HepG2 (cell line): ENCODE measurements around the gene ZNF148. TPM values are rescaled to one million over a fixed set of nuclear protein-coding genes. Genes with fewer than 3 reads are reported as not detected.
A peak's percentile ranks its signal among the peaks of the same experiment; 100 is the strongest.

Source experiments
- ATAC-seq: fragments of 200-7000 bp; cut with Tn5 transposase; 3 replicates; pipeline ENCODE4 v1.9.1; 2020; ENCODE audit warnings: mild to moderate bottlenecking, moderate library complexity
- BruUV-seq: library from RNA; stranded (reverse); fragments of 400-500 nt; replicated peaks from 2 replicates; lab custom pipeline; 2021; lab: Mats Ljungman, UMichigan
- CTCF ChIA-PET: fragments of 300-600 bp; formaldehyde crosslinking; extraction: SDS; loops from one replicate; lab custom pipeline; 2021; ENCODE audit warnings: low total read pairs, inconsistent platforms, low intra/inter-chr PET ratio; lab: Yijun Ruan, JAX
- POLR2A ChIA-PET: fragments of 350-600 bp; sonication (Branson Sonifier 250); formaldehyde crosslinking; loops from one replicate; lab custom pipeline; 2020; ENCODE audit warnings: antibody characterized with exemption, inconsistent platforms; lab: Yijun Ruan, JAX
- DNase-seq: peaks from one replicate; pipeline ENCODE4 v3.0.0-alpha.2; 2015; ENCODE audit warnings: low spot score
- FAIRE-seq: peaks from 3 replicates; lab custom pipeline; 2011; peaks lifted over from hg19 to GRCh38; lab: Jason Lieb, UNC
- H2AFZ ChIP-seq: one replicate; pipeline ENCODE4 v1.6.1; 2011; ENCODE audit warnings: low read length, inconsistent platforms
- H3K27ac ChIP-seq: fragments of 300-600 bp; 3 replicates; pipeline ENCODE4 v1.8.0; 2011; ENCODE audit warnings: mixed run types, mild to moderate bottlenecking, mixed read lengths, low read length, inconsistent platforms; ENCODE audit not compliant: insufficient read depth; ENCODE audit errors: extremely low read length
- H3K27me3 ChIP-seq, 2 experiments: fragments of 200-600 bp in 1 of 2; 2 replicates in 1 of 2; 3 replicates in 1 of 2; pipeline versions ENCODE4 v1.6.0 to v1.8.0; 2011; ENCODE audit warnings: low read length in 2 of 2, mild to moderate bottlenecking in 2 of 2, moderate library complexity in 2 of 2, inconsistent platforms in 1 of 2; ENCODE audit not compliant: insufficient read depth in 2 of 2, control insufficient read depth in 1 of 2
- H3K36me3 ChIP-seq, 2 experiments: fragments of 200-600 bp in 1 of 2; replicated peaks in 1 of 2; 2 replicates in 1 of 2; 3 replicates in 1 of 2; pipeline versions ENCODE4 v1.5.1 to v1.8.0; 2011; ENCODE audit warnings: low read length in 2 of 2, inconsistent platforms in 1 of 2; ENCODE audit not compliant: insufficient read depth in 2 of 2, control insufficient read depth in 1 of 2
- H3K4me1 ChIP-seq: 2 replicates; pipeline ENCODE4 v1.5.1; 2012; ENCODE audit warnings: low read length, inconsistent platforms; ENCODE audit not compliant: insufficient read depth
- H3K4me2 ChIP-seq: 2 replicates; pipeline ENCODE4 v1.6.0; 2011; ENCODE audit warnings: low read depth, low read length, inconsistent platforms
- H3K4me3 ChIP-seq, 3 experiments: fragments of 200-600 bp in 1 of 3; sonication (generic), shearing (Covaris generic) in 1 of 3; replicated peaks in 1 of 3; 2 replicates each; pipeline ENCODE4 v1.5.1; 2011 to 2016; ENCODE audit warnings: low read length in 3 of 3, inconsistent platforms in 2 of 3, low read depth in 2 of 3, mild to moderate bottlenecking in 2 of 3, control low read depth in 1 of 3, mixed read lengths in 1 of 3; ENCODE audit not compliant: insufficient read depth in 1 of 3
- H3K79me2 ChIP-seq: one replicate; pipeline ENCODE4 v1.6.1; 2011; ENCODE audit warnings: low read length, inconsistent platforms; ENCODE audit not compliant: insufficient read depth
- H3K9ac ChIP-seq: 2 replicates; pipeline ENCODE4 v1.6.0; 2011; ENCODE audit warnings: mild to moderate bottlenecking, low read depth, low read length, inconsistent platforms; ENCODE audit not compliant: insufficient read depth
- H3K9me3 ChIP-seq: 2 replicates; pipeline ENCODE4 v1.5.1; 2012; ENCODE audit warnings: mild to moderate bottlenecking, low read length
- H4K20me1 ChIP-seq: 2 replicates; pipeline ENCODE4 v1.6.0; 2011; ENCODE audit warnings: inconsistent platforms, mild to moderate bottlenecking, low read length, moderate library complexity; ENCODE audit not compliant: insufficient read depth
- ATF7 ChIP-seq, 2 experiments: fragments of 450-650 bp in 1 of 2; sonication (generic) in 1 of 2; formaldehyde crosslinking in 1 of 2; IDR thresholded peaks; 2 replicates each; pipeline versions ENCODE4 v1.4.0 to v1.6.1; 2016 to 2020; ENCODE audit warnings: antibody characterized with exemption in 1 of 2, mild to moderate bottlenecking in 1 of 2, missing genetic modification reagents in 1 of 2
- FOXK2 ChIP-seq: fragments of 450-650 bp; IDR thresholded peaks from 2 replicates; pipeline ENCODE4 v1.6.1; 2016
- KAT7 ChIP-seq: IDR thresholded peaks from 2 replicates; pipeline ENCODE4 v1.6.1; 2018; ENCODE audit warnings: borderline replicate concordance, missing compliant biosample characterization
- KMT2B ChIP-seq: IDR thresholded peaks from 2 replicates; pipeline ENCODE4 v1.6.1; 2016; ENCODE audit warnings: missing genetic modification reagents, missing compliant biosample characterization
- NFIB ChIP-seq: sonication (generic); formaldehyde crosslinking; IDR thresholded peaks from 2 replicates; pipeline ENCODE4 v1.9.0; 2021; ENCODE audit warnings: missing genetic modification reagents, mild to moderate bottlenecking, borderline replicate concordance
- TAF15 ChIP-seq: fragments of 200-400 bp; formaldehyde crosslinking; IDR thresholded peaks from one replicate; pipeline ENCODE4 v1.6.1; 2018; ENCODE audit warnings: mild to moderate bottlenecking, low read depth, low read length; ENCODE audit not compliant: poor library complexity, severe bottlenecking
- ZEB1 ChIP-seq: IDR thresholded peaks from 2 replicates; pipeline ENCODE4 v1.6.1; 2012; ENCODE audit warnings: mild to moderate bottlenecking, low read depth, inconsistent platforms; ENCODE audit not compliant: insufficient replicate concordance
- ZNF775 ChIP-seq: sonication (generic); formaldehyde crosslinking; IDR thresholded peaks from 2 replicates; pipeline ENCODE4 v1.4.0; 2020; ENCODE audit warnings: missing genetic modification reagents, mild to moderate bottlenecking, moderate library complexity, borderline replicate concordance
- WGBS: methylation state at CpG from one replicate; pipeline ENCODE4 v1.1.6; 2017; ENCODE audit warnings: low lambda C conversion rate; 5-methylcytosine and 5-hydroxymethylcytosine counted together
- in situ Hi-C: cut with HindIII; loops from 2 replicates; pipeline ENCODE4 v1.10.0; 2017; ENCODE audit warnings: low pct_unique_long_range_greater_than_20kb; ENCODE audit not compliant: extremely low pct_ligation_motif_present
- intact Hi-C: fragments of 100-400 bp; cut with micrococcal nuclease; formaldehyde crosslinking; loops from one replicate; pipeline ENCODE4 v1.10.0; 2022; ENCODE audit not compliant: unreplicated experiment
- polyA plus RNA-seq, 8 experiments: library from polyadenylated mRNA; depleted of rRNA in 3 of 8; stranded (reverse) in 7 of 8; unstranded in 1 of 8; fragments of >200 nt; fragmentation: Illumina TruSeq in 4 of 8; extraction: Trizol in 4 of 8; gene quantifications; 2 replicates each; pipeline versions ENCODE4 v1.2.1 to v1.2.3, GENCODE V29; 2011 to 2016; ENCODE audit warnings: low read depth in 4 of 8, missing spikeins in 1 of 8, mixed read lengths in 1 of 8; ENCODE audit not compliant: insufficient read depth in 1 of 8
- total RNA-seq, 5 experiments: library from RNA; depleted of rRNA; stranded (reverse); fragments of >200 nt; fragmentation: Illumina TruSeq; extraction: Trizol; gene quantifications; 2 replicates each; pipeline ENCODE4 v1.2.3, GENCODE V29; 2016; ENCODE audit warnings: low read depth in 1 of 5

Gene ZNF148
- total and polyA plus RNA-seq, 2 of the 13 experiments (the other 11 are each of a cell fraction or from before 2014, with no cell fraction given) = 10.6 to 36.1 TPM

DNA sequence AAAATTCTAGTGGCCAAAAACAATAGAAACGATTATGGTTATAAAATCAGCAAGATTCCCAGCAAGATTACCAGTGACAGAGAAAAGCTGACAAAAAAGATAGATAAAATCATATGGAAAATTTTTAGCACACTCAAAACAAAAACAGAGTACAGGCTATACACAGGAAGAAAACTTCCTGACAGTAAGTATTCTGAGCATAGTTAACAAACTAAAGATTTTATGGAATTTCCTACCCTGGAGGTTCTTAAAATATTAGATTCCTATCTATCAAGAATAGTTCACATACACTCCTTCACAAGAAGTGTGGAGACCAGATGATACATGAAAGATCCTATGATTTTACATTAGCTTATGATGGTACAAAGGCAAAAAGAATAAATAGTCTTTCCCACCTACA is 50.8 kb downstream of the ZNF148 start (continued):
- TF ChIP-seq FOXK2 = no peak
- no peak for TF ChIP-seq NFIB (CRISPR knock-in tag)
- no peak for TF ChIP-seq KAT7 (CRISPR knock-in tag)
- no peak for TF ChIP-seq ZNF775 (CRISPR knock-in tag)
- TF ChIP-seq TAF15 = no peak
- no peak for TF ChIP-seq ZEB1
- TF ChIP-seq, all 625 proteins: peak for 0

DNA sequence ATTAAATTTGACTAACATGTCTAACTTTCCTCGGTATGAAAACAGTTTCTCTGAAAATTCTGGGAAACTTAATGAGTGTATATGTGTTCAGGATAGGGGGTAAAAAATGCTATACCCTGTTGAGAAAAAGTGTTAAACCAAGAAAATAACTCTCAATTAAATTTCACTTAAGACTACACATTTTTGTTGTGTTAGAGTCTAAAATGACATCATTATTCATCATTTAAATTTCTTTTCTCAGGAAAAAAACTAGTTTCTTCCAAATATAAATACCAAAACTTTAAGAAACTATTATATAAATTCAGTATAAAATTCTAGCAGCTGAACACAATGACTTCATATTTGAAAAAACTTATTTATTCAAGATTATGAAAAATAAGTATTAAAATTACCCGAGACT is 52.2 kb downstream of the ZNF148 start:
- POLR2A ChIA-PET = no interaction called here
- no peak overlapping the region for H3K27ac ChIP-seq
- no peak overlapping the region for H3K4me2 ChIP-seq
- ATAC-seq (no peak), DNase-seq (no peak), FAIRE-seq (no peak)
- H3K4me1 ChIP-seq = no peaks in the 10 kb centered on the region
- TF ChIP-seq KMT2B (CRISPR knock-in tag) (no peak), ATF7 (IDR thresholded peaks at IDR 0.05) (peak; percentile 84), ATF7 (CRISPR knock-in tag; IDR thresholded peaks at IDR 0.05) (no peak)
- 98% methylated on average over 2 of the region's 2 CpGs for WGBS
- intact Hi-C loops = no loop called here
- peaks cover 2% of the 10 kb centered on the region for H3K79me2 ChIP-seq
- no peaks in the 10 kb centered on the region for H3K9me3 ChIP-seq
- no peak overlapping the region for H3K9ac ChIP-seq
- H3K36me3 ChIP-seq = peaks cover 0 to 26% of the 10 kb centered on the region in 2 experiments; a peak in 4 of 5 replicates
- BruUV-seq = no TSS peak
- in situ Hi-C loops = no loop called here
- H3K4me3 ChIP-seq = no peak overlapping the region
- CTCF ChIA-PET = no interaction called here
- H4K20me1 ChIP-seq = no peaks in the 10 kb centered on the region
- no peaks in the 10 kb centered on the region; a peak in 1 of 5 replicates for H3K27me3 ChIP-seq
- H2AFZ ChIP-seq = no peak overlapping the region
